ENCODE data around the gene MCEMP1. TPM values are rescaled to one million over a fixed set of nuclear protein-coding genes. Genes with fewer than 3 reads are reported as not detected.

MCEMP1 gene, protein sequence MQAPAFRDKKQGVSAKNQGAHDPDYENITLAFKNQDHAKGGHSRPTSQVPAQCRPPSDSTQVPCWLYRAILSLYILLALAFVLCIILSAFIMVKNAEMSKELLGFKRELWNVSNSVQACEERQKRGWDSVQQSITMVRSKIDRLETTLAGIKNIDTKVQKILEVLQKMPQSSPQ
- total RNA-seq, result 0.67 TPM
- long read RNA-seq, partial matches to known transcripts, result 0 of 3 reads
- long read RNA-seq, other reads (novel, unspliced or antisense), result 0 of 3 reads

DNA sequence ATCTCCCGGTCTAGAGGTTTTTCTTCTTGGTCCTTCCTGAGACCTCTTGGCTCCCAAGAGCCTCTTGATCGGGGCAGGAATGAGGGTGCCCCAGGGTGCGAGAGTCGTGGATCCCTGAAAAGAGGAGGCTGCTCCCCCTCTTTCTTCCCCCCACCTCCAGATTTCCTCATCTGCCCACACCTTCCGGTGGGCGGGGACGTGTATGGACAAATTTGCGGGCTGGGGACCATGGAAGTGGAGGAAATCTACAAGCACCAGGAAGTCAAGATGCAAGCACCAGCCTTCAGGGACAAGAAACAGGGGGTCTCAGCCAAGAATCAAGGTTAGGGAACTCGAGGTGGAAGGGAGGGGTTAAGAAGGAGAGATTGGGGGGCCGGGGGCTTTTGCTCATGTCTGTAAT is at the start of gene MCEMP1:
MCEMP1 (plus strand) TSS at position 237 of the 400 bp plus-strand sequence; CDS start at position 268, 31 bp downstream.
- ATAC-seq (ENCODE audit: poor library complexity) (no peak), DNase-seq (peak; percentile 57)

DNA sequence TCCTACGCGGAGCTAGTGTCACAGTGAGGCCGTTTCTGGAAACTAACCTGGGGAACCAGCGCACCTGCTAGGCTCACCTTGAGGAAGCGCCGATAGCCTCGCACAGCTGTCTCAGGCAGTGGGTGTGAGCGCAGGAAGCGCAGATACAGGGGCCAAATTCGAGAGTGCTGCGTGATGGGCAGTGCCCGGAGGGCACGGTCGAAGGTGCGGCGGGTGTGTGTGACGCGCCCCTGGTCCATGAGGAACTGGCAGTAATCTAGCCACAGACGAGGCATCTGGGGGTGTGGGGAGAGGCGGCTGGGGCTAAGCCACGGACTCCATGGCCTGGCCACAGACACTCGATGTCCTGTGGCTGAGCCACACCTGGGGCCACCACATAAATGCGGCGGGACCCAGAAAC is 49.7 kb upstream of the MCEMP1 start:
- no peak for DNase-seq
- intact Hi-C loops (cut with DNase I), result no loop called here
- ATAC-seq (ENCODE audit: poor library complexity), result no peak

More for the DNA sequence above, at the start of gene MCEMP1:
- intact Hi-C loops (cut with DNase I), result no loop called here

DNA sequence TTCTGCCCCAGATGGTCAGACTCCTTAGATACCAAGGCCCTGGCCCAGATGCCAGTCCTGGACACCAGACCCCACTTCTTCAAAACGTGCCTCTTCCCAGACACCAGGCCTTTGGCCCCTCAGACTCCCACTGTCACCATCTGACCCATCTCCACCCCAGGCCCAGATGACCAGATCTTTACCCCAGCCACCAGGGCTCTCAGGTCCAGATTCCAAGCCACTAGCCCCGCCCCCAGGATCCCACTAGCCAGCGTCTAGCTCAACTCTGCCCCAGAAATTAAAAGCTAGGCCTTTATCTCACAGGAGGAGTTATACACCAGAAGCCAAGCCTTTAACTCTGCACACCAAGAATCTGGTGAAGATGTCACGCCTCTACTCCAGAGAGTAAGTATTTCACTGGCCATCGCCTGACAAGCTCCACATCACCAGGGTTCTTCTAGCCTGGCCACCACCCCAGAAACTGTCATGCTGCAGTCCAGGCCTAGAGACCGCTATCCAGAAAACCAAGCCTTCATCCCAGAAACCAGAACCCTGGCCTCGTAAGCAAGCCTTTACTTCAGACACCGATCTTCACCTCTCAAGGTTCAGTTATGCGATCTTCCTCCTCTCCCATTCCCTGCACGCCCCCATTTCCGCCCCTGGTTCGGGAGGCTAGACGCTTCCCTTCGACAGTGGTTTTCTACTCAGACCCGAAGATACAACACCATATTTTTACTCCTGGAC is 48.1 kb upstream of the MCEMP1 start:
- ATAC-seq (ENCODE audit: poor library complexity) (no peak), DNase-seq (no peak)
- intact Hi-C loops (cut with DNase I), result no loop called here

DNA sequence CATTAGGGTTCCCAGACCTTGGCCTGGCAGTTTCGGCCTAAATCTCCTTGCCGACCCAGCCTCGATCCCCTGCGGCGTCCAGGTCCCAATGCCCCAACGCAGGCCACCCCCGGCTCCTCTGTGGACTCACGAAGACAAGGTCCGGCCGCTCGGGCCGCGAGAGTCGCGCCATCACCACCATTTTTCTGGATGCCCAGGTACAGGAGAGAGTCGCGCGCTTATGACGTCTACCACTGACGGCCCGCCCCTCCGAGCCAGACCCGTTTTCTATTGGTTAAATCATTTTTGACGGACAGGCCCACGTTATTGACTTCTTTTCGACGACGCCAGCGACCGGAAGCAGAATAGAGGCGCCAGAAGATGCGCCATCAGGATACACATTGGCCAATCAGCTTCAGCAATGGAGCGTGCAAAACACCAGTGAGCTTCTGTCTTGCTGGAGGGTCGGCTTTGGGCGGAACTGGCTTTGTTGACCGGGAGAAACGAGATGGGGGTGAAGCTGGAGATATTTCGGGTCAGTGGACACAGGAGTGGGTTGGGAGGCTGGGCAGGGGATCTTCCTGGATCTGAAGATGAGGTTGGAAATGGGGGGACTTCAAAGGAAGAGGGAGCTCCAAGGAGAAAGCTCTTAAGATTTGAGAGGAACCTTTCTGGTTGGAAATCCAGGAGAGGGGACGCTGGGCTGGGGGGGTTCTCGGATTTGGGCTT is 47.4 kb upstream of the MCEMP1 start, which contains the start of the genes PET100 and XAB2:
PET100 (plus strand) TSS at position 447 of the 708 bp plus-strand sequence; CDS start at position 488, 41 bp downstream.
XAB2 (minus strand) TSS at position 199 of the 708 bp plus-strand sequence; CDS start at position 181, 18 bp downstream.
- DNase-seq (peak; percentile 96), ATAC-seq (ENCODE audit: poor library complexity) (peak; percentile 97)
- intact Hi-C loops (cut with DNase I), result no loop called here

DNA sequence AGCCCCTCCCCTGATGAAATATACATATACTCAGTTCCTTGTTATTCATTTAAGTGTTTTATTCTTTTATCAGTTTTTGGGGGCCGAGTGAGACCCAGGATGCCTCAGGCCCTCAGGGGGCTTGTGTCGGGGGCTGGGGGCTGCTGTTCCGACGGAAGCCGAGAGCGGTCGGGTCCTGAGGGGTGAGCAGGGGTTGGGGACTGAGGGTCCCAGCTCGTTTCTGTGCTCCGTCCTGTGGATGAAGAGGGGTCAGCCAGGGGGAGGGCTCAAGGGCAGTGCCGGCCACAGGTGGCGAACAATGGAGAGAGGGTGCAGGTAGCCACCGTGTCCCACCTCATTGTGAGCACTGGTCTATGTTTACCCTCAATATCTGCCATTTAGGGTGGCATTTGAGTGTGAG is 45.3 kb upstream of the MCEMP1 start:
- DNase-seq (no peak), ATAC-seq (ENCODE audit: poor library complexity) (no peak)
- intact Hi-C loops (cut with DNase I), result no loop called here

DNA sequence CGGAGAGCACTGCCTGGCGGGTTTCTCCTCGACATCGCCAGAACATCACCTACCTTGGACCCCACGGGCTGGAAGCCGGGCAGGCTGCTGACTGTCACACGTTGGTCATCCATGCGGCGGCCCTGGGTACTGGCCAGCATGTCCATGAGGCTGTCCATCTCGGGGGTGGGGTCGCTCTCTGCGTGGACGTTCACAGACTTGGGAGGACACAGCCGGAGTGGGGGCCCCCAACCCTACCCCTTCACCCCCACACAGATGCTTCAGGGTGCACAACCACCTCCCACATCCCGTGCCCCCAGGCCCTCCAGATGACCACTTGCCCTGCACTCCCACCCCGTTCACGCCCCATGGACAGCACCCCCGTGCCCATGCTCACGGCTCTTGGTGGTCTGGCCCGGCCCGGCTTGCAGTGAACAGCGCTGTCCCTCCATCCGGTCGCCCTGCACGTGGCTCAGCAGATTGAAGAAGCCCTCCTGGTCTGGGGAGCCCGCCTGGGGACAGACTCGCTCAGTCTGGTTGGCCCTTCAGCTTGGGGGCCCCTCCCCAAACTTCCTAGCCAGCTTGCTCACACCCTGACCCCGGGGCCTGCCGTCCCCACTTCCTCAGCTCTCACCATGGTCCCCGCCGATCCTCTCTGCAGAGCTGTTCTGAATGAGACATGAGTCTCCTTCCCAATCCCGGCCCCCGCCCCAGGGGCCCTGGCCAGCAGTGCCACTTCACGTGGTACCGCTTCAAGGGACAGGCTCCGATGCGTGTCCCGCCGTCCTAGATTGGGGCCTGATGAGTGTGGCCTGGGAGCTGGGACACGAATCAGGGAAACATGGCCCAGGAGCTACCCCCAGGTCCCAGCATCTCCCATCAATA is 44.3 kb upstream of the MCEMP1 start:
- no peak for ATAC-seq (ENCODE audit: poor library complexity)
- no peak for DNase-seq
- intact Hi-C loops (cut with DNase I), result no loop called here

DNA sequence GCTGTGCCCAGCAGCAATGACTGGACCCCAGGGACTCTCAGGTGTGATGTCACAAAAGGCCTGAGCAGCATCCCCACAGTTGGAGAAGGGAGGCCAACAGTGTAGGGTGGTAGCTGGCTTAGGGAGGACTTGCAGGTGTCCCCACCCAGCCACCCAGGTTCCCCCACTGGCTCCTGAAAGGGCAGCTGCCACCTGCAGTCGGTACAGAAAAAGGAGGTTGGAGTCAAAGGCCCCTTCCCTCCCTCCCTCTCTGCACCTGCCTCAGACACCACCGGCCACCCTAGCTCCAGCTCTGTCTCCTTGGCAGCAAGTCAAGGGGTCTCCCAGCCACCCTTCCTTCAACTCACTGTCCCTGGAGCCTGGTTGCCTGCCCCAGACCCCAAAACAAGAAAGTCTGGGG is 43.2 kb upstream of the MCEMP1 start, which contains the start of gene PCP2:
PCP2 (minus strand) TSS at position 22 of the 400 bp plus-strand sequence. CDS start 262 bp downstream, outside the sequence.
- intact Hi-C loops (cut with DNase I), result no loop called here
- no peak for ATAC-seq (ENCODE audit: poor library complexity)
- no peak for DNase-seq

DNA sequence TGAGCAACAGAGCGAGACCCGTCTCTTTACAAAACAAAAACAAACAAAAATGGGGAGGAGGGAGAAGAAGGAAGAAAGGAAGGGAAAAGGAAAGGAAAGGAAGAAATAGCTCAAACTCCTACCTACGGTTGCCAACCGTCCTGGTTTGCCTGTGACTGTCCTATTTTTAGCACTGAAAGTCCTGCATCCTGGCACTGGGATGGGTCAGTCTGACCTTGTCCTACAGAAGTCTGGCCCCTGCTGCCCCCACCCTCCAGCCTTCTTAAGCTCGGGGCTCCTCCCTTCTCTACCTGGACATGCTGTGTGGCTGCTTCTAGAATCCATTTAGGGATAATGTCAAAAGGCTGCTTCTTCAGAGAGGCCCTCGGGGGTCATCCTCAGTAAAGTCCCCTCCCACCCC is 41.2 kb upstream of the MCEMP1 start:
- intact Hi-C loops (cut with DNase I), result no loop called here
- peak; percentile 28 for ATAC-seq (ENCODE audit: poor library complexity)
- DNase-seq, result no peak

DNA sequence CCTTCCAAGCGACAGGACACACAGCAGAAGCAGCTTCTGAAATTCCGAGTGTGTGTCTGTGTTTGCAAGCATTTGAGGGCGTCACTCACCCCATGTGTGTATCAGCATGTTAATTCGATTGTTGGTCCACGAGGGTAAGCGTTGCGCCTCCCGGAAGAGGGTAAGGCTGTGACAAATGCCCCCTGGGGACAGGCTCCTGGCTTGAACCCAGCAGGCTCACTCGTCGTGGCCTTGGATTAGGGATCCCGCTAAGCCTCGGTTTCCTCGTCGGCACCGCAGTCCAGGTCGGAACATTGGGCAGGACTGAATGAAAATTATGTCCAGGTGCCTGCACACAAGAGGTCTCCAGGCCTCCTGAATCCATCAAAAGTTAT is 40.6 kb upstream of the MCEMP1 start:
- ATAC-seq (ENCODE audit: poor library complexity) (no peak), DNase-seq (no peak)
- intact Hi-C loops (cut with DNase I), result no loop called here

DNA sequence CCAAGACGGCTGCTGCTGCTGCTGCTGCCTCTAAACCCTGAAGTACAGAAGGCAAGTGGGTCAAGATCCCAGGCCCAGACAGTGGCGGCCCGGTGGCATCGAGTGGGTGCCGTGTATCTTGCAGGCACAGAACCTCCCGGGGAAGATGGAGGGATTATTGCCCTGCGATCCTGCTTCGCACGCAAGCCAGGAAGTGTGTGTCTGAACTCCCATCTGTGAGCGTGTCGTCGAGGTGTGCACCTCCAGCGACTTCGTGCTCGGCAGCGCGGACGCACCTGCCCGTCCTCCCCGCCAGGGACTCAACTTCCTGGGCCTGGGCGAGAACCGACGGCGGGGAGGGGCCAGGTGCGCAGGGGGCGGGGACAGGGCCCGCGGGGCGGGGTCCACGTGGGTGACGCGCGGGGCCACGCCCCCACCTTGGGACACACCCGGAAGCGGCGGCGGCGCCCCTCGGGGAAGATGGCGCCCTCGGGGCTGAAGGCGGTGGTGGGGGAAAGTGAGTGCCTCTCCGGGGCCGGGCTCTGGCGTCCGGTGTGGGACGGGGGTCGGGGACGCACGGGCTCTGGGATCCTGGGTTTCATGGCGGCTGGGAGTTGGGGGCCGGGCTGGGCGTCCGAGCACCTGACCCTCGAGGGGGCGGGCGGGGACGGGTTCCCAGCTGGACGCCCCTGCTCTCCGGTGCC is 40.1 kb upstream of the MCEMP1 start, which contains the start of gene STXBP2:
STXBP2 (plus strand) TSS at position 420 of the 683 bp plus-strand sequence; CDS start at position 460, 40 bp downstream.
- peak; percentile 79 for ATAC-seq (ENCODE audit: poor library complexity)
- intact Hi-C loops (cut with DNase I), result no loop called here
- peak; percentile 82 for DNase-seq

DNA sequence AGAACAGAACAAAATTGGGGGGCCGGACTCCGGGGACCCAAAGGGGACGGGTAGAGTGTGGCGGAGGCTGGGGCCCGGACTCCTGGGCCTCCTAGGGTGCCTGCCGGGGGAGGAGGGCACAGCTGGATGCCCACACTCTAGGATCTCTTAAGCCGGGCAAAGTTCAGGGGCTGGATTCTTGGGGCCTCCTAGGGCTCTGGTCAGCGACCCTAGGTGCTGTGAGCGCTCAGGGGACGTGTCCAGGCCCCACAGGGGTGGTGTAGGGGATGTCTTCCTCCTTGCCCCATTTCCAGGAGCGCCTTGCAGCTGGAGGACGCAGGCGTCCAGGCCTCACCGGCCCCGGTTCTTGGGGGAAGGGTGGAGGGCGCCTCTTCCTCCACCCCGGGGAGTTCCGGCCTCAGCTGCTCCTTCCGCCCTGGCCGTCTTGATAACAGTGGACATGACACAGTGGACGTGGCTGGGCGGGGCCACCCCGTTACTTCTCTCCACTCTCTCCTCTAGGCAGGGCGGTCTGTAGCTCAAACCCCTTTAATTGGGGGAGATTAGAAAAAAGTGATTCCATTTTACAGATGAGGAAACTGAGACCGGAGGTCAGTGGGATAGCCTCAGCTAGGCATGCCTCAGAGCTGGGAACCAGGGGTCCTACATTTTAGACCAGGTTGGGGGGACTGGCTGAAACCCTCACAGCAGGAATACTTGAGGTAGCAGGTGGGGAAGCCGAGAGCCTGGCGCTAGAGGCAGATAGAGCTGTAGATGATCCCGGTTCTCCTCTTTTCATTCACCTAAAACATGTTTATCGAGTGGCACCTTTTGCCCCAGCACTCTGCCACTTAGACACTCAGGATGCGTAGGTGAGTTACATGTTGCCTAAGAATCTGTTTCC is 39.3 kb upstream of the MCEMP1 start:
- intact Hi-C loops (cut with DNase I), result no loop called here
- DNase-seq, result peak; percentile 81

DNA sequence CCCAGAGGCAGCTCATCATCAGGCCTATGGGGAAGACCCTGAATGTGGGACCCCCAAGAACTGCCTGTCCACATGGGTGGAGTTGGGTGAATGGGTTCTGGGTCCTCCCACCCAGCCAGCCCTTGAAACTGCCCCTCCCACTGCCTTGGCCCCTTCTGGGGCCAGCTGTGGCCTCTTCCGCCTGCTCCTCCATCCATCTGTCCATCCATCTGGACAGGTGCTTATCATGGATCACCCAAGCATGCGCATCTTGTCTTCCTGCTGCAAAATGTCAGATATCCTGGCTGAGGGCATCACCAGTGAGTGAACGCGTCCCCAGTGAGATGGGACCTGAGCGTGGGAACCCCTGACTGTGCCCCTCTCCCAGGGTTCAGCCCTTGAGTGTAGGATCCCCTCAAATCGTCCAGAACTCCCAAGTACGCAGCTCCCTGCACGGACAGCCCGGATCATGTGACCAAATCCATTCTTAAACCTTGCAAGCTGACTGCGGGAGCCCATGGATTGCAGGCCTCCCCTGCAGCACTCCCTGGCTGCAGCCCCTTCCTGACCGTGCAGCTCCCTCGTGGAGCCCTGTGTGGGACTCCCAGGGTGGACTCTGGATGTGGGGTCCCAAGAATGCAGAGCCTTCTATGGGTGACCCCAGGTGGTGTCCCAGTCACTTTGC is 38.0 kb upstream of the MCEMP1 start:
- no peak for DNase-seq
- ATAC-seq (ENCODE audit: poor library complexity), result no peak
- intact Hi-C loops (cut with DNase I), result no loop called here

More for the DNA sequence above, 39.3 kb upstream of the MCEMP1 start:
- ATAC-seq (ENCODE audit: poor library complexity), result peak; percentile 44

DNA sequence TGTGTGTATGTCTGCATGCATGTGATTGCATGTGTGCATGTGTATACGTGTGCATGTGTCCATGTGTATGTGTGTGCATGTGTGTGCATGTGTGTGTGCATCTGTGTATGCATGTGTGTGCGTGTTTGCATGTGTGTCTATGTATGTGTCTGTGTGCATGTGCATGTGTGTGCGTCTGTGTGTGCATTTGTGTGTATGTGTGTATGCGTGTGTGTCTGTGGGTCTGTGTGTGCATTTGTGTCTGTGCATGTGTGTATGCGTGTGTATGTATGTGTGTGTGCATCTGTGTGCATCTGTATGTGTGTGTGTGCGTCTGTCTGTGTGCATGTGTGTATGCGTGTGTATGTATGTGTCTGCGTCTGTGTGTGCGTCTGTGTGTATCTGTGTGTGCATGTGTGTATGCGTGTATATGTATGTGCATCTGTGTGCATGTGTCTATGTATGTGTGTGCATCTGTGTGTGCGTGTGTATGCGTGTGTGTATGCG is 37.0 kb upstream of the MCEMP1 start:
- DNase-seq, result no peak
- no peak for ATAC-seq (ENCODE audit: poor library complexity)
- intact Hi-C loops (cut with DNase I), result no loop called here

DNA sequence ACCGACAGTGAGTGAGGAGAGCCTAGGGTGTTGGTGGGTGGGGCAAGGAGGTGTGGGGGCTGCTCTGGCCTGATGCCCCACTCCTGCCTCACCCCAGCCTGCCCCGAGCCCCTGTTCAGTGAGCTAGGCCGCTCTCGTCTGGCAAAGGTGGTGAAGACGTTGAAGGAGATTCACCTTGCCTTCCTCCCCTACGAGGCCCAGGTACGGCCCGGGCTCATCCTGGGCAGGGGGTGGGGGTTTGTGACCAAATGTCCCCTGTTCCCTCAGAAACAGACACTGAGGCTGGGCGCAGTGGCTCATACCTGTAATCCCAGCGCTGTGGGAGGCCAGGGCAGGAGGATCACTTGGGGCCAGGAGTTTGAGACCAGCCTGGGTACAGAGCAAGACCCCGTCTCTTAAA is 36.1 kb upstream of the MCEMP1 start:
- intact Hi-C loops (cut with DNase I), result no loop called here
- no peak for DNase-seq
- ATAC-seq (ENCODE audit: poor library complexity), result no peak

DNA sequence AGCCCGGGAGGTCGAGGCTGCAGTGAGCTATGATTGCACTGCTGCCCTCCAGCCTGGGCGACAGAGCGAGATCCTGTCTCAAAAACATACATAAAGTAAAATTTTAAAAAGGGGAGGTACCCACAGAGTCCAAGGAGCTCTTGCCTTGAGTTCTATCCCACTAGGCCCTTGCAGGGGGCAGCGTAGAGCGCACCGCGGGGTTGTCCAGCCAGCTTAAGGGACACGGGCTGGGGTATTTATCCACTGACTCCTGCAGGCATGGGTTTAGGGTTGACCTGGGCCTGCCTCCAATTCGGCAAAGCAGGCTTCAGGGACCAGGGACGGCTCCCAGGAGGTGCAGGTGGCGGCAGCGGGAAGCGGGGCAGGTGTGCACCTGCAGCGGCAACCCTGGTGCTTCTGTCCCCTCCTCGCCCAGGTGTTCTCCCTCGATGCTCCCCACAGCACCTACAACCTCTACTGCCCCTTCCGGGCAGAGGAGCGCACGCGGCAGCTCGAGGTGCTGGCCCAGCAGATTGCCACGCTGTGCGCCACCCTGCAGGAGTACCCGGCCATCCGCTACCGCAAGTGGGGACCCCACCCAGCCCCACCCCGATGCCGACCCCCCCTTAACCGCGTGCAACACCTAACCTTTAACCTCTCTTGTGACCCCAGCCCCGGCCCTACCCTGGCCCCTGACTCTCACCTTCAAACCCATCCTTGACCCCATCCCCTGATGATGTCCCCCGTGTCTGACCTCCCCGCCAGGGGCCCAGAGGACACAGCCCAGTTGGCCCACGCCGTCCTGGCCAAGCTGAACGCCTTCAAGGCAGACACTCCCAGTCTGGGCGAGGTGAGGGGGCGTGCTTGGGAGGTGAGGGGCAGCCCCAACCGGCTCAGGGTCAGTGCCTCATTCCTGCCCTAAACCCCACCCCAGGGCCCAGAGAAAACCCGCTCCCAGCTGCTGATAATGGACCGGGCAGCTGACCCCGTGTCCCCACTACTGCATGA is 35.3 kb upstream of the MCEMP1 start:
- DNase-seq (no peak), ATAC-seq (ENCODE audit: poor library complexity) (no peak)
- intact Hi-C loops (cut with DNase I), result no loop called here

All from Right ventricle myocardium superior (tissue), 1 donor.